Measurements from ENCODE around the gene CD300LF. TPM values are rescaled to one million over a fixed set of nuclear protein-coding genes. Genes with fewer than 3 reads are reported as not detected.

Gene CD300LF
- total RNA-seq, 4 donors from 2014 or later, result 0.27 TPM; not detected in 3

- Histone ChIP-seq H3K36me3 (no peaks in the 10 kb centered on the region), H3K4me1 (peaks cover 0 to 64% (median 21%) of the 10 kb centered on the region in 3 donors), H3K9me3 (no peaks in the 10 kb centered on the region), H3K27ac (no peak overlapping the region), H3K27me3 (peaks cover 4% of the 10 kb centered on the region), H3K4me3 (no peak overlapping the region)
- no peak for ATAC-seq
- TF ChIP-seq POLR2AphosphoS5 (IDR thresholded peaks at IDR 0.05), result no peak
- TF ChIP-seq CTCF (IDR thresholded peaks at IDR 0.05), result no peak
- TF ChIP-seq EP300 (IDR thresholded peaks at IDR 0.05), result no peak
- TF ChIP-seq POLR2A (IDR thresholded peaks at IDR 0.05), result no peak
- WGBS, 2 donors (ENCODE audit: low coverage in 1 of 2), result 86 to 88% methylated on average over 1 to 6 of the region's 8 CpGs
Measured at GRCh38 chr17:74755533-74755932, 42.8 kb upstream of the CD300LF start.

GRCh38 chr17:74754832-74755231 is 42.1 kb upstream of the CD300LF start:
- H3K27ac ChIP-seq, result no peak overlapping the region
- no peaks in the 10 kb centered on the region for H3K36me3 ChIP-seq
- no peak overlapping the region for H3K4me3 ChIP-seq
- no peaks in the 10 kb centered on the region for H3K9me3 ChIP-seq
- no peak for ATAC-seq
- peaks cover 4% of the 10 kb centered on the region for H3K27me3 ChIP-seq
- peaks cover 0 to 64% (median 20%) of the 10 kb centered on the region in 3 donors for H3K4me1 ChIP-seq
- TF ChIP-seq POLR2A (IDR thresholded peaks at IDR 0.05), result no peak
- TF ChIP-seq POLR2AphosphoS5 (IDR thresholded peaks at IDR 0.05), result no peak
- TF ChIP-seq EP300 (IDR thresholded peaks at IDR 0.05), result no peak
- no peak for TF ChIP-seq CTCF (IDR thresholded peaks at IDR 0.05)
- no CpG with 5 or more reads among the region's 3 CpGs for WGBS, 2 donors (ENCODE audit: low coverage in 1 of 2)

- WGBS, 2 donors (ENCODE audit: low coverage in 1 of 2), result 74 to 93% methylated on average over 3 to 5 of the region's 7 CpGs
- TF ChIP-seq POLR2A (IDR thresholded peaks at IDR 0.05), result no peak
- no peak for TF ChIP-seq EP300 (IDR thresholded peaks at IDR 0.05)
- TF ChIP-seq POLR2AphosphoS5 (IDR thresholded peaks at IDR 0.05), result no peak
- no peak for TF ChIP-seq CTCF (IDR thresholded peaks at IDR 0.05)
- Histone ChIP-seq H3K9me3 (no peaks in the 10 kb centered on the region), H3K27ac (no peak overlapping the region), H3K4me3 (no peak overlapping the region), H3K27me3 (peaks cover 10% of the 10 kb centered on the region), H3K4me1 (peaks cover 0 to 62% (median 11%) of the 10 kb centered on the region in 3 donors), H3K36me3 (no peaks in the 10 kb centered on the region)
- no peak for ATAC-seq
Measured at GRCh38 chr17:74752822-74753401, 40.2 kb upstream of the CD300LF start.

- no peak overlapping the region for H3K4me3 ChIP-seq
- no peak for ATAC-seq
- H3K27ac ChIP-seq, result peak overlapping the region in 1 of 4 donors; percentile 85
- H3K4me1 ChIP-seq, result peaks cover 0 to 62% (median 11%) of the 10 kb centered on the region in 3 donors
- no peaks in the 10 kb centered on the region for H3K9me3 ChIP-seq
- H3K27me3 ChIP-seq, result peaks cover 14% of the 10 kb centered on the region
- WGBS, 2 donors (ENCODE audit: low coverage in 1 of 2), result 85 to 92% methylated on average over 6 to 9 of the region's 9 CpGs
- no peaks in the 10 kb centered on the region for H3K36me3 ChIP-seq
- TF ChIP-seq POLR2A (IDR thresholded peaks at IDR 0.05) (no peak), CTCF (IDR thresholded peaks at IDR 0.05) (no peak), EP300 (IDR thresholded peaks at IDR 0.05) (no peak), POLR2AphosphoS5 (IDR thresholded peaks at IDR 0.05) (no peak)
Measured at GRCh38 chr17:74752415-74752814, 39.7 kb upstream of the CD300LF start.

Measured in gastroesophageal sphincter (tissue), 4 donors.